Stomach (tissue), 9 donors: Measurements from ENCODE around the gene CHD6. TPM values are rescaled to one million over a fixed set of nuclear protein-coding genes. Genes with fewer than 3 reads are reported as not detected.

Experiments
- DNase-seq, 2 donors: peaks; one replicate each; pipeline versions ENCODE4 v3.0.0 to v3.0.0-alpha.2; 2013 to 2019
- H3K27ac ChIP-seq, 5 donors: fragments of 200-600 bp in 4 of 5; sonication (generic) in 4 of 5; one replicate each; pipeline ENCODE4 v1.5.1; 2013 to 2019; ENCODE audit warnings: mild to moderate bottlenecking in 1 of 5, moderate library complexity in 1 of 5
- H3K27me3 ChIP-seq, 3 donors: fragments of 200-600 bp; sonication (generic); one replicate each; pipeline ENCODE4 v1.5.1; 2017 to 2019; ENCODE audit warnings: mixed run types in 1 of 3
- H3K36me3 ChIP-seq, 4 donors: fragments of 200-600 bp; sonication (generic); 1 replicate in 3 of 4; 2 replicates in 1 of 4; pipeline ENCODE4 v1.5.1; 2016 to 2019
- H3K4me1 ChIP-seq, 4 donors: fragments of 200-600 bp; sonication (generic); one replicate each; pipeline ENCODE4 v1.5.1; 2016 to 2019
- H3K4me3 ChIP-seq, 4 donors: fragments of 200-600 bp; sonication (generic) in 3 of 4; one replicate each; pipeline ENCODE4 v1.5.1; 2016 to 2019; ENCODE audit warnings: mild to moderate bottlenecking in 1 of 4
- H3K9me3 ChIP-seq, 4 donors: fragments of 200-600 bp; sonication (generic); one replicate each; pipeline ENCODE4 v1.5.1; 2016 to 2019
- EP300 ChIP-seq: sonication (generic); formaldehyde crosslinking; IDR thresholded peaks from one replicate; pipeline ENCODE4 v1.6.1; 2017; ENCODE audit warnings: antibody characterized with exemption
- POLR2A ChIP-seq, 4 donors: fragments of 450-650 bp; IDR thresholded peaks; one replicate each; pipeline ENCODE4 v1.6.1; 2016; ENCODE audit warnings: antibody characterized with exemption in 4 of 4, control low read depth in 2 of 4, mild to moderate bottlenecking in 1 of 4, moderate library complexity in 1 of 4
- POLR2AphosphoS5 ChIP-seq, 3 donors: sonication (generic); formaldehyde crosslinking; IDR thresholded peaks; one replicate each; pipeline ENCODE4 v1.6.1; 2016; ENCODE audit warnings: antibody characterized with exemption in 3 of 3
- WGBS, 5 donors: extraction: QIAGEN DNeasy Blood & Tissue Kit in 3 of 5; methylation state at CpG; one replicate each; pipeline versions ENCODE4 v1.1.5 to v1.1.7; 2013 to 2018; 5-methylcytosine and 5-hydroxymethylcytosine counted together
- intact Hi-C: fragments of 100-400 bp; cut with DNase I; formaldehyde crosslinking; loops from one replicate; pipeline ENCODE4 v1.15.1; 2023; ENCODE audit warnings: low total_unique reads
- polyA plus RNA-seq, 3 donors: library from polyadenylated mRNA; stranded (reverse); fragments of 200-250 nt; gene quantifications; one replicate each; pipeline ENCODE4 v1.2.3, GENCODE V29; 2013
- total RNA-seq, 5 donors: library from RNA; depleted of rRNA; stranded (reverse); fragments of >200 nt; gene quantifications; one replicate each; pipeline versions ENCODE4 v1.1.0 to v1.2.3, GENCODE V29; 2014 to 2016
- TF ChIP-seq, protein P1 (sequence below), 7 experiments: fragments of 450-650 bp in 4 of 7; fragments of 200-600 bp in 3 of 7; sonication (generic) in 3 of 7; IDR thresholded peaks; one replicate each; pipeline ENCODE4 v1.5.1; 2016 to 2019; ENCODE audit warnings: antibody characterized with exemption in 7 of 7, control low read depth in 2 of 7, mild to moderate bottlenecking in 1 of 7
- donor health status: healthy with polysubstance abuse.
- donor health status: Bipolar disorder and iron deficiency.
- donor health status: healthy.

The CHD6 gene
- total and polyA plus RNA-seq, 8 donors: 4.4 to 84.6 (median 47.5) TPM

- H3K27me3 ChIP-seq: peaks cover 0 to 4% (median 0%) of the 10 kb centered on the region in 3 donors
- 77 to 89% (median 78%) methylated on average over 3 of the region's 3 CpGs for WGBS, 5 donors
- no peak overlapping the region for H3K27ac ChIP-seq
- no peak for TF ChIP-seq POLR2A (IDR thresholded peaks at IDR 0.05)
- no peak for TF ChIP-seq EP300
- no peak for TF ChIP-seq POLR2AphosphoS5 (IDR thresholded peaks at IDR 0.05)
- TF ChIP-seq, protein P1, sequence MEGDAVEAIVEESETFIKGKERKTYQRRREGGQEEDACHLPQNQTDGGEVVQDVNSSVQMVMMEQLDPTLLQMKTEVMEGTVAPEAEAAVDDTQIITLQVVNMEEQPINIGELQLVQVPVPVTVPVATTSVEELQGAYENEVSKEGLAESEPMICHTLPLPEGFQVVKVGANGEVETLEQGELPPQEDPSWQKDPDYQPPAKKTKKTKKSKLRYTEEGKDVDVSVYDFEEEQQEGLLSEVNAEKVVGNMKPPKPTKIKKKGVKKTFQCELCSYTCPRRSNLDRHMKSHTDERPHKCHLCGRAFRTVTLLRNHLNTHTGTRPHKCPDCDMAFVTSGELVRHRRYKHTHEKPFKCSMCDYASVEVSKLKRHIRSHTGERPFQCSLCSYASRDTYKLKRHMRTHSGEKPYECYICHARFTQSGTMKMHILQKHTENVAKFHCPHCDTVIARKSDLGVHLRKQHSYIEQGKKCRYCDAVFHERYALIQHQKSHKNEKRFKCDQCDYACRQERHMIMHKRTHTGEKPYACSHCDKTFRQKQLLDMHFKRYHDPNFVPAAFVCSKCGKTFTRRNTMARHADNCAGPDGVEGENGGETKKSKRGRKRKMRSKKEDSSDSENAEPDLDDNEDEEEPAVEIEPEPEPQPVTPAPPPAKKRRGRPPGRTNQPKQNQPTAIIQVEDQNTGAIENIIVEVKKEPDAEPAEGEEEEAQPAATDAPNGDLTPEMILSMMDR (IDR thresholded peaks at IDR 0.05): no peak
- intact Hi-C loops: no loop called here
- H3K9me3 ChIP-seq: no peaks in the 10 kb centered on the region
- no peaks in the 10 kb centered on the region for H3K36me3 ChIP-seq
- peaks cover 4 to 20% (median 11%) of the 10 kb centered on the region in 4 donors for H3K4me1 ChIP-seq
- peak in 1 of 2 donors; percentile 39 for DNase-seq
- no peak overlapping the region for H3K4me3 ChIP-seq
Observed at GRCh38 chr20:41655962-41656618, 37.9 kb upstream of the CHD6 start.

DNA sequence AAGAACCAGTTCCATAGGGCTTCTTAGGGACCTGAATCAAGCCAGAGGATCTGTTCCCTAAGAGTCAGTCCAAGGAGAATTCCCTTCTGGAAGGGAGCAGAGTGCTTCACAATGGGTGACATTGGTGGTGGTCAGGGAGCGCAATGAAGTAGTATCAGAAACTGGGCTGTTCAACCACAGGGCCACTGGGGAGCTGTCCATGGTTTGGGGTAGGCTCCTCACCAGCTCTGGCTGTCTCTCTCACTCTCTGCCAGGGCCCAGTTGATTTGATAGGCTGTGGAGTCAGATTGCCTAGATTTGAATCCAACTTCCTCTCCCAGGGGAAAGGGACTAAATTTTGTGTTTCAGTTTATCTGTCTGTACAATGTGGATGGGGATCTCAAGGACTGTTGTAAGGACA is 36.7 kb upstream of the CHD6 start:
- Histone ChIP-seq H3K4me1 (peaks cover 10 to 30% (median 17%) of the 10 kb centered on the region in 4 donors), H3K36me3 (no peaks in the 10 kb centered on the region), H3K4me3 (no peak overlapping the region), H3K27me3 (peaks cover 0 to 4% (median 0%) of the 10 kb centered on the region in 3 donors), H3K27ac (peak overlapping the region in 1 of 5 donors; percentile 8), H3K9me3 (no peaks in the 10 kb centered on the region)
- no peak for TF ChIP-seq EP300
- intact Hi-C loops: no loop called here
- DNase-seq: peak; percentile 32 to 66
- WGBS, 5 donors: 35 to 86% (median 61%) methylated on average over 1 of the region's 1 CpG

DNA sequence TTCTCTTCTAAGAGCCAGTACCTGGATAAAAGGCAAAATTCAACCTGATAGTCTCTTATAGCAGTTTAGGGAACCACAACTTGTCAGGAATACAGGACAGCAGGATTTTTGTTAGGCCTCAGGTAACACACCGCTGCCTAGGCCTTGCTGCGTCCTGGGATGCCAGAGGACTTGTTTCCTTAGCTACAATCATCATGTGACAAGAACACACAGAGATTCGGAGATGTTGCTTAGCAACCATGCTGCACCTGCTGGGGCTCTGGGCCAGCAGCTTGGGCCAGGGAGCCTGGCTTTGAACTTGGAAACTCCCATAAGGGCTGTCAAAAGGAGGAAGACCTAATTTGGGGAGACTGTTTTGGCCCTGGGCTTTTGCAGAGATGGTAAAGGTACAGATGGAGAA is 36.1 kb upstream of the CHD6 start:
- intact Hi-C loops: no loop called here
- H3K4me1 ChIP-seq: peaks cover 15 to 36% (median 23%) of the 10 kb centered on the region in 4 donors

GRCh38 chr20:41650231-41650948 is 32.2 kb upstream of the CHD6 start:
- WGBS, 5 donors: 9 to 32% (median 19%) methylated on average over 1 of the region's 1 CpG
- Histone ChIP-seq H3K9me3 (no peaks in the 10 kb centered on the region), H3K36me3 (no peaks in the 10 kb centered on the region), H3K4me1 (peaks cover 15 to 39% (median 28%) of the 10 kb centered on the region in 4 donors), H3K27ac (peak overlapping the region; percentile 48 to 80 (median 72)), H3K4me3 (no peak overlapping the region), H3K27me3 (no peaks in the 10 kb centered on the region)
- intact Hi-C loops: no loop called here
- DNase-seq: peak; percentile 69 to 95
- TF ChIP-seq EP300 (no peak), POLR2A (IDR thresholded peaks at IDR 0.05) (no peak), POLR2AphosphoS5 (IDR thresholded peaks at IDR 0.05) (peak in 2 of 3 donors; percentile 71 to 83)
- TF ChIP-seq, protein P1 (IDR thresholded peaks at IDR 0.05): no peak

More for the DNA sequence above, 36.1 kb upstream of the CHD6 start:
- peak overlapping the region in 2 of 5 donors; percentile 8 to 17 for H3K27ac ChIP-seq
- TF ChIP-seq, protein P1 (IDR thresholded peaks at IDR 0.05): no peak
- TF ChIP-seq POLR2AphosphoS5 (IDR thresholded peaks at IDR 0.05): peak in 1 of 3 donors; percentile 39
- H3K9me3 ChIP-seq: no peaks in the 10 kb centered on the region
- WGBS, 5 donors: 25 to 58% (median 38%) methylated on average over 3 of the region's 3 CpGs
- H3K4me3 ChIP-seq: no peak overlapping the region
- no peaks in the 10 kb centered on the region for H3K36me3 ChIP-seq
- DNase-seq: peak; percentile 69 to 72
- peaks cover 0 to 4% (median 0%) of the 10 kb centered on the region in 3 donors for H3K27me3 ChIP-seq
